ENCODE data around the gene LIPT2.

Gene LIPT2

DNA sequence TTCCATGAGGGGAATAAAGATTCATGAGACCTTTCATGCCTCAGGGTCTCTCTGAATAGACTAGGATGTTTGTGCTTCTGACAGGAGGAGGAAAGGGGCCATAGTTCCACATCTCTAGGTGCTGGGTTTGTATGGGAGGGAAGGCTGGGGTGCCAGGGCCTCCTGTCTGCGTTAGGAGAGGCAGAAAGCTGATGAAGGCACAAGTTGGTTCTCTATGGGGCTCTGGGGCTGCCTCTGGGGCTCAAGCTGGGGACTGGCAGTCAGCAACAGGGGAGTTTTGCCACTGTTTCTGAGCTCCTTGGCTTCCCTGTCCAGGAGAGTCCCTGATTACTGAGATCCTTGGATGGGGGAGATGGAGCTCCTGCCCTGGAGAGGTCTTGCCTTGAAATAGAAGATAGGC is 30.3 kb downstream of the LIPT2 start:
- H3K4me1 Mint-ChIP-seq: peaks cover 6% of the 10 kb centered on the region
- no peak overlapping the region for H3K27ac Mint-ChIP-seq
- TF ChIP-seq, protein P1, sequence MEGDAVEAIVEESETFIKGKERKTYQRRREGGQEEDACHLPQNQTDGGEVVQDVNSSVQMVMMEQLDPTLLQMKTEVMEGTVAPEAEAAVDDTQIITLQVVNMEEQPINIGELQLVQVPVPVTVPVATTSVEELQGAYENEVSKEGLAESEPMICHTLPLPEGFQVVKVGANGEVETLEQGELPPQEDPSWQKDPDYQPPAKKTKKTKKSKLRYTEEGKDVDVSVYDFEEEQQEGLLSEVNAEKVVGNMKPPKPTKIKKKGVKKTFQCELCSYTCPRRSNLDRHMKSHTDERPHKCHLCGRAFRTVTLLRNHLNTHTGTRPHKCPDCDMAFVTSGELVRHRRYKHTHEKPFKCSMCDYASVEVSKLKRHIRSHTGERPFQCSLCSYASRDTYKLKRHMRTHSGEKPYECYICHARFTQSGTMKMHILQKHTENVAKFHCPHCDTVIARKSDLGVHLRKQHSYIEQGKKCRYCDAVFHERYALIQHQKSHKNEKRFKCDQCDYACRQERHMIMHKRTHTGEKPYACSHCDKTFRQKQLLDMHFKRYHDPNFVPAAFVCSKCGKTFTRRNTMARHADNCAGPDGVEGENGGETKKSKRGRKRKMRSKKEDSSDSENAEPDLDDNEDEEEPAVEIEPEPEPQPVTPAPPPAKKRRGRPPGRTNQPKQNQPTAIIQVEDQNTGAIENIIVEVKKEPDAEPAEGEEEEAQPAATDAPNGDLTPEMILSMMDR (IDR thresholded peaks at IDR 0.05; ENCODE audit: unreplicated experiment in 3 of 3): no peak
- no peaks in the 10 kb centered on the region for H3K9me3 Mint-ChIP-seq
- H3K27me3 Mint-ChIP-seq (ENCODE audit: low read depth): peaks cover 9% of the 10 kb centered on the region
- no peaks in the 10 kb centered on the region for H3K36me3 Mint-ChIP-seq (ENCODE audit: low read depth)
- H3K4me3 Mint-ChIP-seq: no peak overlapping the region

DNA sequence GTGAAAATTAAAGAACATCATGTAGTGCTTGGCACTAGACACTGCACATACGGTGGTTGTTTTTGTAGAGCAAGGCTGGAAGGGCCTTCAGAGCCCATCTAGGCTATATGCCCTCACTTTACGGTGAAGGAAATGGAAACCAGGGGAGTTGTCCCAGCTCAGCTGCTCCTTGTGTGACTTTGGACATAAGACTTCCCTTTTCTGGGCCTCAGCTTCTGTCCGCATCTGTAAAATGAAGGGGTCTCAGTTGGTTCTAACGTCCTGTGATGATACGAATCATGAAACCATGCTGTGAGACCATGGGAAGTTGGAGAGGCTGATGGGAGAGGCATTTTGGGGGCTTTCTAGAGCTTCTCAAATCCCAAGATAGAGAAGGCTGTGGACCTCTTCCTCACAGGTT is 30.9 kb downstream of the LIPT2 start:
- Mint-ChIP-seq H3K9me3 (no peaks in the 10 kb centered on the region), H3K36me3 (ENCODE audit: low read depth) (no peaks in the 10 kb centered on the region), H3K4me1 (peaks cover under 1% of the 10 kb centered on the region), H3K27ac (no peak overlapping the region), H3K27me3 (ENCODE audit: low read depth) (peaks cover 4% of the 10 kb centered on the region), H3K4me3 (no peak overlapping the region)
- TF ChIP-seq, protein P1 (IDR thresholded peaks at IDR 0.05; ENCODE audit: unreplicated experiment in 3 of 3): no peak

DNA sequence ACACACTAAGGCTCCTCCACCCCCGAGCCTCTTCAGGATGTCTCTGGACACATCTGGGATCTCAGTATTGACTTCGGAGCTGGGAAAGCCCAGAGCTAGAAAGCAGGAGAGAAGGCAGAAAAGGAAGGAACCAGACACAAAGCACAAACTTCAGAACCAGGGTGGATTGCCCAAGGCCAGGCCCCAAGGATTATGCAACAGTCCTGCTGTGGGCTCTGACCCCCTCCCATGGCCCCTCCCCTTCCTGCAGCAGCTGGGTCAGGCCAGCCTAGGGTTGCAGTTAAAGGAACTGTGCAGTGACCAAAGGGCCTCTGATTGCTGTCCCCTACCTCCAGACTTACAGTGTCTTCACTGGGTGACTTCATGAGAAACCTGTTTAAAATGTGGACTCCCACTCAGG is 31.5 kb downstream of the LIPT2 start:
- Mint-ChIP-seq H3K27ac (no peak overlapping the region), H3K27me3 (ENCODE audit: low read depth) (peaks cover 4% of the 10 kb centered on the region), H3K36me3 (ENCODE audit: low read depth) (no peaks in the 10 kb centered on the region), H3K4me3 (no peak overlapping the region), H3K4me1 (no peaks in the 10 kb centered on the region), H3K9me3 (no peaks in the 10 kb centered on the region)
- TF ChIP-seq, protein P1 (IDR thresholded peaks at IDR 0.05; ENCODE audit: unreplicated experiment in 3 of 3): no peak

DNA sequence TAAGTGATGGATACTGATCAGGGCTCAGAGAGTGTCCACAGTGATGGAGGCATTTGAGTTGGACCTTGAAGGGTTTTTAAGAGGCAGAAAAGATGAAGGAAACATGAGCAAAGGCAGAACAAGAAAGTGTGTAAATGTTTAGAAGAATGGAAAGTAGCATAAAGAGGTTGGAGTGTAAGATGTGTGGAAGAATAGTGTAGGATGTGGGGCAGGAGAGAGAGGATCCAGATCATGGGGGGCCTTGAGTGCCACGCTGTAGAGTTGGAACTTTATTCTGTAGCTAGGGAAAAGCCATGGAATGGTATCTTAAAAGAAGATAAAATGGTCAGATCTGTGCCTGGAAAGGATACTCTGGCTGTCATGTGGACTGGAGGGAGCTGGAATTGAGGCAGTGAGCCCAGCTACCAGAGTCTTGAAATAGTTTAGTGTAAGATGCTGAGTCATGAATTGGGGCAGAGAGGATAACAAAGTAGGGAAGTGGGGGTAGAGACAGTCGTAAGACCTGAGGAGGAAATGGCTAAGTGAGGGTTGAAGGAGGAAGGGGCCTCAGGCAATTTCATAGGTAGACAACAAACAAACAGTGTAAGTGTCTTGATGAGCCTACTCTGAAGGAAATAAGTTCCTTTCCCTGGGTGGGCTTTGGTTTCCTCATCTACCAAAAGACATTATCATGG is 32.9 kb downstream of the LIPT2 start:
- Mint-ChIP-seq H3K9me3 (no peaks in the 10 kb centered on the region), H3K4me1 (no peaks in the 10 kb centered on the region), H3K4me3 (no peak overlapping the region), H3K27me3 (ENCODE audit: low read depth) (peaks cover 4% of the 10 kb centered on the region), H3K27ac (no peak overlapping the region), H3K36me3 (ENCODE audit: low read depth) (no peaks in the 10 kb centered on the region)
- TF ChIP-seq, protein P1 (IDR thresholded peaks at IDR 0.05; ENCODE audit: unreplicated experiment in 3 of 3): no peak

DNA sequence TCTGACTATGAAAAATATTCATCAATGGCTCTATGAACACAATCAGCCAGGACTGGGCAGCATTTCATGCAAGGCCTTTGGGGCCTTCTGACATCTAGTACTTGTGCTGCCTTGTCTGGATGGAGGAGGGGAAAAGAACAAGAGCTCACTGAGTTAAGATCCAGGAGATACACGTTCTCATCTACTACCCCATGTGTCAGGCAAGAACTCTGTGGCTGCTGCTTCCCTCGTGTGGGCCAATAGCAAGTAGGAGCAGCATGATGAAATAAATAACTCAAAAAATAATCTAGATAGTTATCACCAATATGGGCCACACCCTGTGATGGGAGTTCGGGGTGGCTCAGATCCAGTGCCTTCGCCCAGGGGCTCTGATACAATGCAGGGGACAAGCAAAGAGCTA is 33.5 kb downstream of the LIPT2 start:
- Mint-ChIP-seq H3K4me1 (no peaks in the 10 kb centered on the region), H3K27me3 (ENCODE audit: low read depth) (peaks cover 4% of the 10 kb centered on the region), H3K9me3 (no peaks in the 10 kb centered on the region), H3K27ac (no peak overlapping the region), H3K36me3 (ENCODE audit: low read depth) (no peaks in the 10 kb centered on the region), H3K4me3 (no peak overlapping the region)
- TF ChIP-seq, protein P1 (IDR thresholded peaks at IDR 0.05; ENCODE audit: unreplicated experiment in 3 of 3): no peak

DNA sequence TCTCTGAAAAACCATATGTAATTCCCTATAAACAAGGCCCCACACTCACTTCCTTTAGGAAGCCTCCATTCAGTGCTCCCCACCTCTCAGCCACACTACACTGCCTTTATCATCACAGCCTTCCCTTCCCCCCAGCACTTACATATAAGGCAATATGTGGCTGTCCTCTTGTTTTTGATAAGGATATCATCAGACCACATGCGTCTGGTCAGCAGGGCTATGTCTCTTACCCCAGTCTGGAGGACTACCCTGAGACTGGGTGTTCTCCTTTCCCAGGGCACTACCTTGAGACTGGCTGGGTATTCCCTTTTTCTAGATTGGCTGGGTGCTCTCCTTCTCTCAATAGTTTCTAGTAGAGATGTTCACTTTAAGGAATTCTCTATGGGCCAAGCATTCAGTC is 33.9 kb downstream of the LIPT2 start:
- Mint-ChIP-seq H3K4me1 (no peaks in the 10 kb centered on the region), H3K36me3 (ENCODE audit: low read depth) (no peaks in the 10 kb centered on the region), H3K27me3 (ENCODE audit: low read depth) (peaks cover 2% of the 10 kb centered on the region), H3K27ac (no peak overlapping the region), H3K4me3 (no peak overlapping the region), H3K9me3 (no peaks in the 10 kb centered on the region)
- TF ChIP-seq, protein P1 (IDR thresholded peaks at IDR 0.05; ENCODE audit: unreplicated experiment in 3 of 3): no peak

All from nephron (organoid).